NCI-H774 (cell line): ENCODE measurements around the gene QSER1.
A peak's percentile ranks its signal among the peaks of the same experiment; 100 is the strongest.
"Not testable (repeated sequence)": the region's sequence is repeated elsewhere in the genome, so short reads cannot be mapped to it uniquely, and the experiment has no call there.

Source experiments
- DNase-seq: peaks from one replicate; lab custom pipeline; 2025; lab: John Stamatoyannopoulos, UW

The QSER1 gene

GRCh38 chr11:33001281-33001680 is 108.7 kb downstream of the QSER1 start:
- DNase-seq: no peak

GRCh38 chr11:33001751-33002542 is 109.3 kb downstream of the QSER1 start:
- DNase-seq: no peak

DNA sequence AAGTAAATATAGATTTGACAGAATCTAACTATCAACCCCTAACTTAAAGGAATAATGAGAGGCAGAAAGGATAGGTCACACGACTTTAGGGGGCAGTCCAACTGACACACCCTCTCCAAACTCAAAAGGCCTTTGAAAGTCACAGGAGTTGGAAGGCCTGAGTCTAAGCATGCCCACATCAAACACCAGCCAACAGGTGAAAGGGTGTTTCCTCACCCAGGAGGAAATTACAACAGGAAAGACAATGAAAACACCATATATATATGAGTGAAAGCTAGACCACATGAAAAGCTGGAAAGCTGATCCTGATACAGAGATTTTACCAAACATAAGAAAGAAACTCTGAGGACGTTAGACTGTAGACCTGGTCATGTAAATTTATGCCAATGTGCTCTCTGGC is 112.6 kb downstream of the QSER1 start:
- no peak for DNase-seq

GRCh38 chr11:33006010-33006409 is 113.4 kb downstream of the QSER1 start:
- DNase-seq: no peak

DNA sequence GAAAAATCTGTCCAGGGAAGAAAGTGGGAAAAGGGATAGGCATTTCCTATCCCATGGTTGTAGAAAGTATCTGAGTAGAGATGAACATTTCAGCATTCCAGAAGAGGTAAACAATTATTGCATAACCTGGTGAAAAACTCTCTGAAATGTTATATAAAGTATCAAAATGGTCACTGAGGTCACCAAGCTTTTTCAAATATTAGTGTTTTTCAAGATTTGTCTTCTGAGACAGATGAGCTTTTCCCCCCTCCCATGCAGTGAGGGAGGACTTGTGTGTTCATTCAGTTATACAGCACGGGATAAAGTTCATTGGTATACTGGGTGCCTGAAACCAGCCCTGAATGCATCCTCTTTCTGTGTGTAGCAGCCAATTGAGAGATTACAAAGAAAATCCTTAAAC is 121.1 kb downstream of the QSER1 start:
- DNase-seq: no peak

- DNase-seq: peak; percentile 44
Measured at GRCh38 chr11:33015621-33016551, 123.3 kb downstream of the QSER1 start, which contains the start of gene DEPDC7. DEPDC7 (plus strand) TSS chr11:33015878; CDS start chr11:33015956, 78 bp downstream.

DNA sequence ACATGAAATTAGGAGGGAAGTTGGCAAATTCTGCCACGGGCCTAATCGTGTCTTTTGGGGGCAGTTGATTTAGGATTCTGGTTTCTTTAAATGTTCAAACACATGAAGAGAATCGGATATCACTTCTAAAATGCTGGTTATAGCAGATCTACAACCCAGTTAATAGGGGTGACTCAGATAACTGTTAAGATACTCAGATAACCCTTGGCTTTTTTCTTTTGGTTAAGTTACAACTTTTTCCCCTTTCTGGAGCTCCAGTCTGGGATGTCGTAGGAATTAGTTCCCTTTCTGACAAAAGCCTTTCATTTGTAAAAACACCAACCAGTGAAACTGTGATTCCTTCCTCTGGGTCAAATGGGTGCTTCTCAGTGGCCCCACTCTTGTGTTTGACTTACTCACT is 124.0 kb downstream of the QSER1 start:
- no peak for DNase-seq

DNA sequence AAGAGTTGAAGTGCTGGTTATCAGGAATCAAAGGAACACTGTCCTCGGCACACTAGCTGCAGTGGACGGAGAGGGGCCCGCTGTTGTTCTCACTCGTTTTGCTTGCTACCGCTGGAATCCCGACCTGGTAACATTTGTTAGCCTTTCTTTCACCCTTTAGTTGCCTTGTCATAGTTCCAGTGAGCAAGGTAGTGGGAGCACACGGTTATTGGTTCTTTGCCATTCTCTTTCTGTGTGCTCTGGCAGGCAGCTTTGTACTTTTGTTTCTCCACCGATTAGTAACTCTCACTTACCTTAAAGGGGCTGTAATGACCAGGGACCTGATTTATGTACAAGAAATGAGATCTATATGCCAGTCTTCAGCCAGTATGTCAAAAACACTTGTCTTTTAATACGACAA is 124.9 kb downstream of the QSER1 start:
- no peak for DNase-seq

DNA sequence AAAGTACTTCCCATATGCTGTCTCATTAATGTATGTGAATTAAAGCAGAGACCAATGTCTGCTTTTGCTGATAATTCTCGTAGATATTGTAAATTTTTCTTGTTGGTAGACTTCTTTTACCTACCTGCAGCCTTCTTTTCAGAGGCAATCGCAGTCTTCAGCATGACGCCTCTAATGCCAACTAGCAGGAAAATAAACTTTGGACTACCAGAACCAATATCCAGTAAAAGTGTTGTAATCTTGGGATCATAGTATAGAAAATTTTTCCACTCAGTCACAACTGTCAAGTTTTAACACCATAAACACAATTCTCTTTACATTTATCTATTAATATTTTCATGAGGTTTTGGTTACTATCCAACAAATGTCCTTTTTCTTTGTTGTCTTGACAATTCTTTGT is 125.4 kb downstream of the QSER1 start:
- DNase-seq: no peak

DNA sequence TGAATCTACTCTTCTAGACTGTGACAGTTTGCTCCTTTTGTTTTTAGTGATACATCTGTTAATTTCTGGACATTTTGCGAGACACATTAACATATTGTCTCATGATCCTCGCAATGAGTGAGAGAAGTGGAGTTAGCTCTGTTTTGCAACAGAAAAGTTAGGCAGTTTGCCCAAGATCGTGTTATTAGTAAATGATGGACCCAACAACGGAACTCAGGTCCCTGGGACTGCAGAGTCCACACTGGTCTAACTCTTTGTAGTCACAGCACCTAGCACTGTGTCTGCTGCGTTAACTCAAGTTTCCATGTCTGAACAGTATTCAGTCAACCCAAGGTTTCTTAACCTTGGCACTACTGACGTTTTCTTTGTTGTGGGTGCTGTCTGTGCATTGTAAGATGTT is 126.2 kb downstream of the QSER1 start:
- no peak for DNase-seq

- no peak for DNase-seq
Measured at GRCh38 chr11:33021501-33021900, 128.9 kb downstream of the QSER1 start.

GRCh38 chr11:33021937-33022336 is 129.3 kb downstream of the QSER1 start:
- no peak for DNase-seq

- DNase-seq: no peak
Measured at GRCh38 chr11:33025339-33025722, 132.7 kb downstream of the QSER1 start.

- DNase-seq: no peak
Measured at GRCh38 chr11:33027233-33027632, 134.6 kb downstream of the QSER1 start.

DNA sequence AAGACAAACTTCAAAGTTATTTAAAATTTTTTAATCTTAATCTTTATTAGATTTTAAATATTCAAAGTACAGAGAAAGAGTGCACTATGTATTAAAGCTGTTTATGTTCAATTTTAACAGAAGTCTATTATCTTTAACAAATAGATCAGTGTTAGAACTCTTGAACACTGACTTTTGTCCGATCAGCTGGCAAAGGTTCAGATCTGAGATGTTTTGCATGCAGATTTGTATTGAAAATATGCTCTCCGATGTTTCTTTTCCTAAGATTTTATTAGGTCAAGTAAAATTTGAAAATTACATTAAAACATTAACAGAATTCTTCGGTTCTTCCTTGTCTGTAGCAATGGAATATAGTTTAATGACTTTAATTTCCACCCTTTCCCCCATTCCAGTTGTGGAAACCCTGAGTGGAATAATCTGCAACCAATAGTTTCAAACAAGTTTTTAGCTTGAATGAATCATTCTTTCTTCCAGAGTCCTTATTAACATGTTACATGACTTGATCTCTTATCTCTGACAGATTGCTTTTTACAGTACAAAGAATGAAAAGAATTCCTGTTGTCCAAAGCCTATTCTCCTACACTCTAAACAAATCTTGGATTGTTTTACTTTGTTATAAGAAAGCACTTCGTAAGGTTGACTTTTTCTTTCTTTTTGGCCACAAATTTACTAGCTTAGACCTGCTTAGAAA is 135.4 kb downstream of the QSER1 start:
- no peak for DNase-seq

DNA sequence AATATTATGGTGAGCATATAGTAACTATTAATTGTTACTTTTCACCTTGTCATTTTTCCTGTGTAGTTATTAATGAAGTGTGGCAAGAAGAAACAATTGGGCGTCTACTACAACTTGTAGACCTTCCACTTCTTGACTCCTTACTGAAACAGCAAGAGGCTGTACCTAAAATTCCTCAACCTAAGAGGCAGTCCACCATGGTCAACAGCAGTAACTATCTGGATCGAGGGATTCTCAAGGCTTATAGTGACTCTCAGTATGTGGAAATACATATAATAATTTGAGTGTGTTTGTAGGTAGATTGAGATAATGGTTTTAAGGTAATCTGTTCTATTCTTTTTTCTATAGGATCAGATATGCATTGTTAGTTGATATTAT is 135.9 kb downstream of the QSER1 start:
- DNase-seq: no peak

DNA sequence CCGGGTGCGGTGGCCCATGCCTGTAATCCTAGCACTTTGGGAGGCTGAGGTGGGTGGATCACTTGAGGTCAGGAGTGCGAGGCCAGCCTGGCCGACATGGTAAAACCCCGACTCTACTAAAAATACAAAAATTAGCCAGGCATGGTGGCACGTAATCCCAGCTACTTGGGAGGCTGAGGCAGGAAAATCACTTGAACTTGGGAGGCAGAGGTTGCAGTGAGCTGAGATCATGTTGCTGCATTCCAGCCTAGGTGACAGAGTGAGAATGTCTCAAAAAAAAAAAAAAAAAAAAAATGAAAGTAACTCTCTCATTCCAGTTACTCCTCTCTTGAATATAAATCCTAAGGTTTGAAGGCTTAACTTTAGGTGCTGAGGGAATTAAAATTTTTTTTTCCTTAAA is 136.6 kb downstream of the QSER1 start:
- not testable (repeated sequence) for DNase-seq
